ENCODE data around the gene ALG9.

ALG9 gene

DNA sequence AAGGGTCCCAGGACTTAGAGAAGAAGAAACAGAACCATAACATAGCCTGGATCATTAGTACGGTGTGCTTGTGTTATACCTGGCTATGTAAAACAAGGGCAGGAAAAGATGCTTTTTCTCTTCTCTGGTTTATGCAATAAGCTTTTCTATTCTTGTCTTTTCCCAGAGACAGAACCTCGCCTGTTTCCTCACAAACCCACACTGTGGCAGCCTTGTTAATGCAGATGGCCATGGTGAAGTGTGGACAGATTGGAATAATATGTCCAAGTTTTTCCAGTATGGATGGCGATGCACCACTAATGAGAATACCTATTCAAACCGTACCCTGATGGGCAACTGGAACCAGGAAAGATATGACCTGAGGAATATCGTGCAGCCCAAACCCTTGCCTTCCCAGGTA, 10.8 kb upstream of the ALG9 start:
- no peak for DNase-seq (ENCODE audit: low spot score)

- DNase-seq (ENCODE audit: low spot score) = no peak
Measured at GRCh38 chr11:111879637-111879960, 8.2 kb upstream of the ALG9 start.

- peak; percentile 96 for DNase-seq (ENCODE audit: low spot score)
Measured at GRCh38 chr11:111878849-111879636, 7.7 kb upstream of the ALG9 start, which contains the start of the genes CFAP68 and FDXACB1. Gene CFAP68, plus strand, starts transcription at chr11:111879541. Its CDS starts 20 bp downstream, at chr11:111879561. Gene FDXACB1, minus strand, starts transcription at chr11:111879165. Its CDS starts 33 bp downstream, at chr11:111879132.

GRCh38 chr11:111878385-111878848, 7.0 kb upstream of the ALG9 start:
- DNase-seq (ENCODE audit: low spot score) = no peak

- no peak for DNase-seq (ENCODE audit: low spot score)
Measured at GRCh38 chr11:111871693-111872161, 346 bp upstream of the ALG9 start.

DNA sequence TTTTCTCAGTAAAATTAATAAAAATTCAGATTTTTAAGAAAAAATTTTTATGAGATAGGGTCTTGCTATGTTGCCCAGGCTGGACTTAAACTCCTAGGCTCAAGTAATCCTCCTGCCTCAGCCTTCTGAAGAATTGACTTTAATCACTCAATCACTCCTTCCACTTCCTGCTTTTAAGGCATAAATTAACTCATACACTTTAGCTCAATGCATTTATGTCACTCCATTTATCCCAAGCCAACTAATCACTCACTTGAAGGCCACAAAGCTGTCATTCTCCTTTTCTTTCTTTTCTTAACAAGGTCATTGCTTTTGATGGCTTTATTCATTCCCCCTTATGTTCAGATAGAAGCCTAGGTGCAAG, 877 bp downstream of the ALG9 start:
- peak; percentile 45 for DNase-seq (ENCODE audit: low spot score)

GRCh38 chr11:111870113-111870512, 1.3 kb downstream of the ALG9 start:
- DNase-seq (ENCODE audit: low spot score) = no peak

GRCh38 chr11:111860257-111860656, 11.1 kb downstream of the ALG9 start:
- DNase-seq (ENCODE audit: low spot score) = no peak

DNA sequence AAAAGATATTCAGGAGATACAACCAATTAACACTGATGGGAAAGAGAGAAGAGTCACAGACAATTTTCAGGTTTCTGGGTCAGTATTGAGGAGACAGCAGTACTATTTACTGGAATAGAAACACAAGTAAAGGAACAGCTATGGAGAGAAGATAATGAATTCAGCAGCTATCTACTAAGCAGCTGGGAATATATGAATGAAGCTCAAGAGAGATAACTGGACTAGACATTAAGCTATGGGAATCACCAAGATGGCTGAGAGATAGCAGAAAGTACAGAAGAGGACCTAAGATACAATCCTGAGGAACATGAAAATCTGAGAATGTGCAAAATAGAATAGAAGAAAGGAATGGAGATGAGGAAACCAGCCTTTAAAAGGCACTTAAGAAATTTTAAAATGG, 15.9 kb downstream of the ALG9 start:
- DNase-seq (ENCODE audit: low spot score) = no peak

DNA sequence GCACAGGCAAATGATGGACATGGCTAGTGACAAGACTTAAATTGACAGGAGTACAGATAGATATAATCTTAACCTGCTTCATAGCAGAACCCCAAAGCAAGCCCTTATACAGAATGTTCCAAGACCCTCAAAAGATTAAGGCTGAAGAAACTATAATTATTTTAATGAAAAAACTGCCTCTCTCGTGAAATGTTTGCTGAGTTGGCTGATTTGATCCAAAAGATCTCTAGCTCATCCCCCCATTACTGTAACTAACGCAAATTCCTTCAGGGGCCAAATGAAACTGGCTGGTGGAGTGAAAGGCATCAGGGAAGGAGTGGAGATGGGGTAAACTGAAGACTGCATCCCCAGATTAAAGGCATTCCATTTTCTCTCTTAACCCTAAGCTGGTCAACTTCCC, 19.3 kb downstream of the ALG9 start:
- no peak for DNase-seq (ENCODE audit: low spot score)

- peak; percentile 30 for DNase-seq (ENCODE audit: low spot score)
Measured at GRCh38 chr11:111851636-111852035, 19.7 kb downstream of the ALG9 start.

- no peak for DNase-seq (ENCODE audit: low spot score)
Measured at GRCh38 chr11:111851067-111851466, 20.3 kb downstream of the ALG9 start.

GRCh38 chr11:111849631-111850030, 21.8 kb downstream of the ALG9 start:
- DNase-seq (ENCODE audit: low spot score) = no peak

- DNase-seq (ENCODE audit: low spot score) = no peak
Measured at GRCh38 chr11:111846636-111847035, 24.7 kb downstream of the ALG9 start.

DNA sequence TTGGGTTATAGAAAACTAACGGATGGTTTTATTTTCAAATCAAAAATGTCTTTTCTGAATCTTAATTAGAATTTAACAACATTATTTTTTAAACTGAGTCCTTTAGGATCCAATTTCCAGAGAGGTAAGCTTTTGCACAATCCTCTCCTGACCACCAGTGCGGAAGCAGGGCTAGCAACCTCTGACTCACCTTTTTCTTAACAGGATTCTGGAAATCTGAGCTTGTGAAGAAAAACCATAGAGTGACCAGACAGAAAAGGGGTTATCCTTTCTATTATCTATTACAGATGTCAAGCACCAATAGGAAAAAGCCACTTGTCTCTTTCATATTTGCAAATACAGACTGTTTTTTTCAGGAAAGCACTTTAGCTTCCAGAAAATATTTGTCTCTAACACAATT, 25.3 kb downstream of the ALG9 start:
- no peak for DNase-seq (ENCODE audit: low spot score)

- DNase-seq (ENCODE audit: low spot score) = no peak
Measured at GRCh38 chr11:111845276-111846028, 25.9 kb downstream of the ALG9 start.

GRCh38 chr11:111843661-111844060, 27.7 kb downstream of the ALG9 start:
- DNase-seq (ENCODE audit: low spot score) = no peak

DNA sequence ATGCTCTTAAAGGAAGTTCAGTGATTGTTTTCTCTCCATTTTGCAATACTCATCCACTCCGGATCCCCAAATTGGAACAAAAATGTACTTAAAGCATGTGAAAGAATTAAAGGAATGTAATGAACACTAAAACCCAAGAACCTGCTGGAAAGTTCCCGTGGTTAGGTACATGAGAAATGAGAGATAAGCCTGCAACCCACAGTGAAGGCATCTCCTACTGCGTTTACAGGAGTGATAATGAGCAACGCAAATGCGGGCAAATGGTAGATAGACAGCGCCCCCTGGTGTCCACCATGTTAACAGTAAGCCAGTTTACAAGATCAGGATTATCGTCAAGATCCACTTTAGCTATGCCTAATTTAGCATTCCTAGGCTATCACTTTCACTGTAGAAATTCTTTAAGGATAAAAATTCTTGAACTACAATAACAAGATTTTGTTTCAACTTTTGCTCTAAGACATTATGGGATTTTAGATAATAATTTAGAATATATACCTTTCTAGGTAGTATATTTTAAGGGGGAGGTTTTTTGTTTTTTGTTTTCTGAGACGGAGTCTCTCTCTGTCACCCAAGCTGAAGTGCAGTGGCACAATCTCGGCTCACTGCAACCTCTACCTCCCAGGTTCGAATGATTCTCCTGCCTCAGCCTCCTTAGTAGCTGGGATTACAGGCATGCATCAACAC, 29.9 kb downstream of the ALG9 start:
- DNase-seq (ENCODE audit: low spot score) = peak; percentile 83

GRCh38 chr11:111840143-111840542, 31.2 kb downstream of the ALG9 start:
- DNase-seq (ENCODE audit: low spot score) = no peak

- no peak for DNase-seq (ENCODE audit: low spot score)
Measured at GRCh38 chr11:111838054-111838453, 33.3 kb downstream of the ALG9 start.

DNA sequence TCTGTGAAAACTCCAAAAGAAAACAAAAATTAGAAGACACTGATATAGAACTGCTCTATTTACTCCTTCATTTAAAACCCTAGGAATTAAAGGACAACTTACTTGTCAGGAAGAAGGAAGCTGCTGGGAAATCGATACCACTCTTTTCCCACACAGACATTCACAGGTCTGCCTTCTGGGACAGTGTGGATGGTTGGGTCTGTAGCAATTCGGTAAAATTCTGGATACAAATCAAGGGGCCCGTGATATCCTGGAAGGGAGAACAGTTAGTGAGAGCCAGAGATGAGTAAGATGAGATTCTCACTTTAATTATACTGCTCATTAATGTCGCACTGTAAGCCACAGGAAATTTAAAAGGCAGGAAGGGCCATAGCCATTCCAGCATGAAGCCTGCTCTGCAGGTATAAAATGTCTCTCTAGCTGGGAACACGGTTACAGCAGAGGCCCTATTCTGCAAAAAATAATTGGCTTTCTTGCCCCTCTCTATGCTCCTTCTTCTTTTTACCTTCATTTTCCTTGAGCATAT, 34.0 kb downstream of the ALG9 start:
- DNase-seq (ENCODE audit: low spot score) = no peak

DNA sequence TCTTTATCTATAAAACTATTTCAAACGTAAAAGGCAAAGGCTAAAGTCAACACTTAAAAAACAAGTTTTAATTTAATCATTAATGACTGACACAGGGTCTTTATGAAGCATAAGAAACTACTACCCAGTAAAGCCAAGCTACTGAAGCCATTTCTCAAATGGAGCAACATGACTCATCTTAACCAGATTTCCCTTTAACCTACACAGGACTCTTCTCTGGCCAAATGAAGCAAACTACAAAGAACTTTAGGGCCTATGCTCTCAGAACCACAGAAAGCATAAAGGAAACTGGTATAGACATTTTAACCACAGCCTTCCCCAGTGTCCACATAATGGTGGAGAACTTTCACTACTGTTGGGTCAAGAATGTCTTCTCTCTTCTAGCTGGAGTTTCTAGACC, 34.7 kb downstream of the ALG9 start:
- DNase-seq (ENCODE audit: low spot score) = no peak

Measured in RKO (cell line).